Measurements from ENCODE around the gene GGA2.

- TF ChIP-seq CTCF (IDR thresholded peaks at IDR 0.05) (no peak), POLR2A (IDR thresholded peaks at IDR 0.05) (no peak)
Observed at GRCh38 chr16:23469814-23470213, 40.5 kb downstream of the GGA2 start.

Data from esophagus squamous epithelium (tissue), 4 donors.